Neural cell (in vitro differentiated cells): ENCODE measurements around the gene CAMSAP2. TPM values are rescaled to one million over a fixed set of nuclear protein-coding genes. Genes with fewer than 3 reads are reported as not detected.

Experiments used
- H2AFZ ChIP-seq: fragments of 200-600, 300-800 bp; sonication (generic), shearing (Covaris generic); 2 replicates; pipeline ENCODE4 v1.6.0; 2014; ENCODE audit warnings: low read depth, mild to moderate bottlenecking, antibody characterized with exemption, low read length, moderate library complexity
- H3F3A ChIP-seq: fragments of 200-600 bp; shearing (Covaris generic); 2 replicates; pipeline ENCODE4 v1.6.1; 2016; ENCODE audit warnings: mild to moderate bottlenecking, moderate library complexity, mixed read lengths, antibody characterized with exemption, low read length; ENCODE audit not compliant: insufficient read depth, poor library complexity, severe bottlenecking
- H3K27ac ChIP-seq: fragments of 200-600, 300-800 bp; sonication (generic), shearing (Covaris generic); 2 replicates; pipeline ENCODE4 v1.5.1; 2014; ENCODE audit warnings: mild to moderate bottlenecking, low read length, moderate library complexity
- H3K27me3 ChIP-seq: fragments of 300-800, 200-600 bp; sonication (generic), shearing (Covaris generic); 2 replicates; pipeline ENCODE4 v1.6.0; 2014; ENCODE audit warnings: mild to moderate bottlenecking, low read depth, low read length, moderate library complexity; ENCODE audit not compliant: insufficient read depth
- H3K36me3 ChIP-seq: fragments of 300-800, 200-600 bp; sonication (generic), shearing (Covaris generic); 2 replicates; pipeline ENCODE4 v1.5.1; 2014; ENCODE audit warnings: mild to moderate bottlenecking, antibody characterized with exemption, low read length, moderate library complexity; ENCODE audit not compliant: insufficient read depth
- H3K4me2 ChIP-seq: fragments of 300-800, 200-600 bp; sonication (generic), shearing (Covaris generic); 2 replicates; pipeline ENCODE4 v1.6.0; 2014; ENCODE audit warnings: mild to moderate bottlenecking, low read length
- H3K4me3 ChIP-seq: fragments of 300-800, 200-600 bp; sonication (generic), shearing (Covaris generic); 2 replicates; pipeline ENCODE4 v1.5.1; 2014; ENCODE audit warnings: mild to moderate bottlenecking, low read length, moderate library complexity
- H3K79me2 ChIP-seq: fragments of 200-600 bp; shearing (Covaris generic); replicated peaks from 2 replicates; pipeline ENCODE4 v1.6.0; 2014; ENCODE audit warnings: mild to moderate bottlenecking, low read length, moderate library complexity; ENCODE audit not compliant: insufficient read depth
- H3K9ac ChIP-seq: fragments of 300-800, 200-600 bp; sonication (generic), shearing (Covaris generic); 2 replicates; pipeline ENCODE4 v1.6.1; 2016; ENCODE audit warnings: mild to moderate bottlenecking, low read length, mixed read lengths
- H3K9me2 ChIP-seq: fragments of 200-600 bp; shearing (Covaris generic); 2 replicates; pipeline ENCODE4 v1.6.1; 2016; ENCODE audit warnings: mild to moderate bottlenecking, low read length, mixed read lengths; ENCODE audit not compliant: insufficient read depth
- H3K9me3 ChIP-seq: fragments of 200-600, 300-800 bp; sonication (generic), shearing (Covaris generic); 2 replicates; pipeline ENCODE4 v1.6.1; 2016; ENCODE audit warnings: mild to moderate bottlenecking, mixed run types, low read length, moderate library complexity, mixed read lengths
- H4K20me1 ChIP-seq: fragments of 200-600 bp; shearing (Covaris generic); 2 replicates; pipeline ENCODE4 v1.6.1; 2016; ENCODE audit warnings: mild to moderate bottlenecking, mixed run types; ENCODE audit not compliant: insufficient read depth
- CTCF ChIP-seq: fragments of 450-650 bp; IDR thresholded peaks from 2 replicates; pipeline ENCODE4 v1.5.1; 2014; ENCODE audit warnings: antibody characterized with exemption, mild to moderate bottlenecking, moderate library complexity; ENCODE audit not compliant: poor library complexity, severe bottlenecking
- EP300 ChIP-seq: fragments of 450-650 bp; conservative IDR thresholded peaks from 2 replicates; pipeline ENCODE4 v1.6.1; 2014; ENCODE audit warnings: antibody characterized with exemption, mild to moderate bottlenecking, moderate library complexity; ENCODE audit not compliant: poor library complexity, severe bottlenecking
- EZH2 ChIP-seq: fragments of 200-600, 300-800 bp; shearing (Covaris generic), sonication (generic); IDR thresholded peaks from 2 replicates; pipeline ENCODE4 v1.6.1; 2014; ENCODE audit warnings: antibody characterized with exemption, low read length, borderline replicate concordance, mild to moderate bottlenecking; ENCODE audit not compliant: insufficient read depth, poor library complexity, severe bottlenecking
- MXI1 ChIP-seq: fragments of 450-650 bp; conservative IDR thresholded peaks from 2 replicates; pipeline ENCODE4 v1.6.1; 2014; ENCODE audit warnings: antibody characterized with exemption, mild to moderate bottlenecking; ENCODE audit not compliant: poor library complexity, severe bottlenecking
- POLR2AphosphoS5 ChIP-seq: IDR thresholded peaks from 2 replicates; pipeline ENCODE4 v1.6.1; 2012
- RAD21 ChIP-seq: fragments of 450-650 bp; conservative IDR thresholded peaks from 2 replicates; pipeline ENCODE4 v1.6.1; 2014; ENCODE audit warnings: antibody characterized with exemption, mild to moderate bottlenecking, moderate library complexity
- REST ChIP-seq: IDR thresholded peaks from 2 replicates; pipeline ENCODE4 v1.6.1; 2012; ENCODE audit warnings: borderline replicate concordance
- SMC3 ChIP-seq: fragments of 450-650 bp; conservative IDR thresholded peaks from 2 replicates; pipeline ENCODE4 v1.6.1; 2014; ENCODE audit warnings: antibody characterized with exemption, mild to moderate bottlenecking, moderate library complexity; ENCODE audit not compliant: poor library complexity
- TAF1 ChIP-seq: IDR thresholded peaks from 2 replicates; pipeline ENCODE4 v1.6.1; 2012; ENCODE audit warnings: low read depth
- polyA plus RNA-seq: library from polyadenylated mRNA; depleted of rRNA; stranded (reverse); fragments of >200 nt; gene quantifications from 2 replicates; pipeline ENCODE4 v1.2.3, GENCODE V29; 2014

The CAMSAP2 gene
- polyA plus RNA-seq, 1 donor from 2014 or later: 52.7 TPM

- Histone ChIP-seq H3K4me2 (no peak overlapping the region), H3K9ac (no peak overlapping the region), H3K9me2 (no peaks in the 10 kb centered on the region), H3K9me3 (no peaks in the 10 kb centered on the region), H3K27ac (no peak overlapping the region), H2AFZ (no peak overlapping the region), H3F3A (no peaks in the 10 kb centered on the region), H4K20me1 (no peaks in the 10 kb centered on the region), H3K36me3 (peaks cover 9% of the 10 kb centered on the region), H3K4me3 (no peak overlapping the region), H3K27me3 (no peaks in the 10 kb centered on the region), H3K79me2 (no peaks in the 10 kb centered on the region)
- TF ChIP-seq MXI1: no peak
- TF ChIP-seq CTCF: no peak
- TF ChIP-seq EP300: no peak
- TF ChIP-seq RAD21: no peak
- no peak for TF ChIP-seq REST
- TF ChIP-seq POLR2AphosphoS5: no peak
- no peak for TF ChIP-seq TAF1
- no peak for TF ChIP-seq SMC3
- no peak for TF ChIP-seq EZH2
These were observed 107.7 kb downstream of the CAMSAP2 start for GRCh38 chr1:200846398-200846797.

DNA sequence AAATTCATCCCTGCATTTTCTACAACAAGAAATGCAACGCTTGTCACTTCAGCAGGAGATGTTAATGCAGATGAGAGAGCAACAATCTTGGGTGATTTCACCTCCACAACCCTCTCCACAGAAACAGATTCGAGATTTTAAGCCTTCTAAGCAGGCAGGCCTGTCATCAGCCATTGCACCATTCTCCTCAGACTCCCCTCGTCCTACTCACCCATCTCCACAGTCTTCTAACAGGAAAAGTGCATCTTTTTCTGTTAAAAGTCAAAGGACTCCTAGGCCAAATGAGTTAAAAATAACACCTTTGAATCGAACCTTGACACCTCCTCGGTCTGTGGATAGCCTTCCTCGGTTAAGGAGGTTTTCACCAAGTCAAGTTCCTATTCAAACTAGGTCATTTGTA is 110.7 kb downstream of the CAMSAP2 start:
- Histone ChIP-seq H3K9me2 (no peaks in the 10 kb centered on the region), H3K27me3 (no peaks in the 10 kb centered on the region), H3K27ac (no peak overlapping the region), H3K4me2 (no peak overlapping the region), H4K20me1 (no peaks in the 10 kb centered on the region), H3K79me2 (no peaks in the 10 kb centered on the region), H2AFZ (no peak overlapping the region), H3K36me3 (peaks cover 13% of the 10 kb centered on the region), H3K4me3 (no peak overlapping the region), H3K9ac (no peak overlapping the region), H3F3A (no peaks in the 10 kb centered on the region), H3K9me3 (no peaks in the 10 kb centered on the region)
- no peak for TF ChIP-seq EZH2
- no peak for TF ChIP-seq MXI1
- no peak for TF ChIP-seq REST
- TF ChIP-seq POLR2AphosphoS5: no peak
- no peak for TF ChIP-seq EP300
- no peak for TF ChIP-seq SMC3
- no peak for TF ChIP-seq CTCF
